ENCODE data around the gene PTPRG.

GRCh38 chr3:61627768-61628185 lies 66.4 kb downstream of the PTPRG start:
- TF ChIP-seq CTCF (conservative IDR thresholded peaks at IDR 0.05; ENCODE audit: low read depth in 2 of 2): no peak
- no peak for TF ChIP-seq EZH2 (IDR thresholded peaks at IDR 0.05; ENCODE audit: low read depth, unreplicated experiment)
- no peak for TF ChIP-seq REST (IDR thresholded peaks at IDR 0.05; ENCODE audit: unreplicated experiment)
- no peak for TF ChIP-seq CREB1 (CRISPR knock-in tag; IDR thresholded peaks at IDR 0.05; ENCODE audit: low read depth)
- no peak for TF ChIP-seq EZH2phosphoT487 (IDR thresholded peaks at IDR 0.05; ENCODE audit: unreplicated experiment)
- no peak for TF ChIP-seq POLR2AphosphoS5 (IDR thresholded peaks at IDR 0.05; ENCODE audit: low read depth)
- TF ChIP-seq JUNB (IDR thresholded peaks at IDR 0.05; ENCODE audit: unreplicated experiment): no peak
- no peak for TF ChIP-seq ZNF114 (CRISPR knock-in tag; IDR thresholded peaks at IDR 0.05)
- no peak for TF ChIP-seq NANOG (IDR thresholded peaks at IDR 0.05; ENCODE audit: borderline replicate concordance)

Data from GM23338 (cell line).